ENCODE measurements around the gene C2CD2.

- no peak for TF ChIP-seq CTCF (IDR thresholded peaks at IDR 0.05)
- no peak for TF ChIP-seq POLR2A (IDR thresholded peaks at IDR 0.05)
- no peak for TF ChIP-seq POLR2AphosphoS5 (IDR thresholded peaks at IDR 0.05)
Measured at GRCh38 chr21:41897047-41897669, 56.7 kb downstream of the C2CD2 start.

Data from prostate gland (tissue), 2 donors.